Left renal cortex interstitium (tissue), 4 donors: ENCODE results near the gene ADORA1. TPM values are rescaled to one million over a fixed set of nuclear protein-coding genes. Genes with fewer than 3 reads are reported as not detected.
A peak's percentile ranks its signal among the peaks of the same experiment; 100 is the strongest.

Experiments
- DNase-seq, 4 donors: peaks; one replicate each; pipeline ENCODE4 v3.0.0-alpha.2; 2013; ENCODE audit warnings: low read depth in 4 of 4, low spot score in 2 of 4, missing footprints in 1 of 4
- polyA plus RNA-seq, 4 donors: library from polyadenylated mRNA; unstranded; fragments of 120-200 nt; gene quantifications; one replicate each; pipeline ENCODE4 v1.2.1, GENCODE V29; 2013; ENCODE audit not compliant: insufficient read length in 4 of 4

ADORA1 gene
- polyA plus RNA-seq, 4 donors, result 3.7 to 8.7 (median 5.9) TPM

GRCh38 chr1:203093754-203094410 lies 33.6 kb upstream of the ADORA1 start:
- DNase-seq, result no peak

- DNase-seq, result no peak
These were observed 32.4 kb upstream of the ADORA1 start for GRCh38 chr1:203095061-203095690.

DNA sequence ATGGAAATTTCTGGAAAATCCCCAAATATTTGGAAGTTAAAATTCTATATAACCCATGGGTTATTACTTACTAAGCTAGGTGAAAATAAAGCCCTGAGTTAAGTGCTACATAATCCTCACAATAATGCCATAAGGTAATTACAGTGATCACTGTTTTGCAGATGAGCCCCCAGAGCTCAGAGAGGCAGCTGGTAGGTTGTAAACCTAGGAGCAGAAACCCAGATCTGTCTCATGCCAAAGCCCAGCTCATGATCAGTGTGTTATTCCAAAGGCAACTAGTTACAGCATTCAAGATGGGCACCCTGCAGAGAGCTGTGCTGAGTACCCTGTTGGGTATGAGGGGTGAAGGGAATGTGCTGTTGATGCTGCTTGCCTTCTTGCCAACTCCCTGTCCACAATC lies 31.0 kb upstream of the ADORA1 start:
- DNase-seq, result no peak

DNA sequence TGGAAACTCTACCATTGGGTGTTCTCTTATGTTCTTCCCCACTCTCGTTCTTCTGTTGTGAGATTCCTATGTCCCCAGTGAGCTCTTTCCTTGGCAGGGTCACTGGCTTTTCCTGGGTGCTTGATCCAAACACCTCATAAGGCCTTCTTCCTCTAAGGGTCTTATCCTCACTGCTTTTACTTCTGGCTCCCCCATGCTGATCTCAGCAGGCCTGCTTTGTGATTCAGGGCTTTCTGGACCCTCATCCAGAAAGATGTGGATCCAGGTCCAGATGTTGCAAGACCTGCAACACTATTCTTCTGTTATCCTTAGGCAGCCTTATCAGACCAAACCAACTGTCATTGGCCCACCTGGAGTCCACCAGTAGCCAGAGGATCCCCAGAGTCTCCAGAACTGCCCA lies 30.5 kb upstream of the ADORA1 start:
- DNase-seq, result no peak

- DNase-seq, result no peak
These were observed 29.1 kb upstream of the ADORA1 start for GRCh38 chr1:203098445-203098844.

GRCh38 chr1:203098914-203099520 lies 28.5 kb upstream of the ADORA1 start:
- no peak for DNase-seq

- DNase-seq, result no peak
These were observed 27.6 kb upstream of the ADORA1 start for GRCh38 chr1:203099805-203100515.

- DNase-seq, result no peak
These were observed 27.0 kb upstream of the ADORA1 start for GRCh38 chr1:203100516-203100869.

- DNase-seq, result no peak
These were observed 25.5 kb upstream of the ADORA1 start for GRCh38 chr1:203101813-203102634.

- no peak for DNase-seq
These were observed 24.3 kb upstream of the ADORA1 start for GRCh38 chr1:203103216-203103615.

DNA sequence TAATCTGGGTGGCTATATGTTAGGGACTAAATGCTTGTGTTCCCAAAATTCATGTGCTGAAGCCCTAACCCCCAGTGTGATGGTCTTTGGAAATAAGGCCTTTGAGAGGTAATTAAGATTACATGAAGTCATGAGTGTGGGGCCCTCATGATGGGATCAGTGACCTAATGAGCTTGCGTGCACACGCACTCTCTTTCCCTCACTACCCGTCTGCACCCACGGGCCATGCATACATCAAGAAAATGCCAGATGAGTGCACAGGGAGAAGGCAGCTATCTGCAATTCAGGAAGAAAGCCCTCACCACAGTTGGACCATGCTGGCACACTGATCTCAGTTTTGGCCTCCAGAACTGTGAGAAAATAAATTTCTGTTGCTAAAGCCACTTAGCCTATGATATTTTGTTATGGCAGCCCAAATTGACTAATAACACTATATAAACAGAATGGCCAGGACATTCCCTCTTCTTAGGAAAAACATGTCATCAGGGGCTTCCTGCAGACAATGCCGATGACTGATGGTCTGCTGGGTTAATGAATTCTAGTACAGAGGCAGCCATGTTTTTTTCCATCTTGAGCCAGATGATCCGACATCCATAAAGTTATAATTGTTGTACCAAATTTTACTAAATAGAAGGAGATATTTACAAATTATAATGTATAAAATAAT lies 23.6 kb upstream of the ADORA1 start:
- DNase-seq, result no peak

GRCh38 chr1:203104789-203105390 lies 22.6 kb upstream of the ADORA1 start:
- DNase-seq, result no peak

GRCh38 chr1:203112475-203112874 lies 15.1 kb upstream of the ADORA1 start:
- DNase-seq, result no peak

DNA sequence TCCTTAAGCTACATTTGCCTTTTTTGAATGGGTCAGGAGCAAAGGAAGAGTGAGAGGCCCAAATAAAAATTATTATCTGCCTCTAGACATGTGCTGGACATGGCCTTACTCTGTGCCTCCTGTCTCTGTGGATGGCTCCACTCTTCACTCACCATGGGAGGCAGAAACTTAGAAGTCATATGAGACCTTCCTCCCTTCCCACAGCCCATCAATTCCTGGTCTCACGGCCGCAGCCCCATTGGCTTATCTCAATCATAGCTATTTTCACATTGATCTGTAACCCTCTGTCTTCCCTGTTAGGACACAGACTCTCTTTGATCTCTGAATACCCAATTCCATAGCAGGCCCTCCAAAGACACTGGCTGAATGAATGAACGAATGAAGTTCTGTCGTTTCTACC lies 14.2 kb upstream of the ADORA1 start:
- no peak for DNase-seq

GRCh38 chr1:203114202-203114601 lies 13.3 kb upstream of the ADORA1 start:
- no peak for DNase-seq

DNA sequence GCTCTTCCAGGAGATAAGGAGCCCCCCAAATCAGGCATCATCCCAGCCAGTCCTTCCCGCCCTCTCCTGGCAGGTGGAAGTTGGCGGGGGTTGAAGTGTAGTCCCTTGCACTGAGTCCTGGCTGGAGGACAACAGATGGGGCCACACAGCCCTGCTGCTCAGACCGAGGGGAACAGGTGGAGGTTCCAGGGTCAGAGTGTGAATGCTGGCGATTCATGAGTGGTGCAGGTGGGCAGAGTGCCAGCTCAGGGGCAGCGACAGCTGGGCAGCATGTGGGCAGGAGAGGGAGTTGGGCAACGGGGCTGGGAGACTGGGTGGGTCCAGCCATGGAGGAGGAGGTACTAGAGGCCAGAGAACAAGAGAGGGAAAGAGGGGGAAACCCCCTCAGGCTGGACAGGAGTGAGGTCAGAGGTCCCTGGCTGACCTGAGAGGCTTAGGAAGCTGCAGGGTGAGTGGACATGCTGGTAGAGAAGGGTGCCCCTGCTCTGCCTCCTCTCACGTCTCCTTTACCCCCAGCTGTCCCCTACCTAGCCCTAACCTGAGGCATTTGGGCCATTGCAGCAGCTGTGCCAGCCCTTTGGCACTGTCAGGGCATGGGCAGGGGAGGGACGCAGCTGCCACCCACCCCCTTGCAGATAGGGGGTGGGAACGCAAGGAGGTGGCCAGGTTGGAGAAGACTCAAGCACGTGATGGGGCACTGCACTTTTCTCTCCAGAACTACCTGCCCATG lies 11.3 kb upstream of the ADORA1 start:
- no peak for DNase-seq

- peak in 2 of 4 donors; percentile 47 to 69 for DNase-seq
These were observed 9.6 kb upstream of the ADORA1 start for GRCh38 chr1:203117611-203118575.
